HS-27A (cell line): ENCODE measurements around the gene KCNG4.

Experiments used
- DNase-seq: peaks from one replicate; pipeline ENCODE4 v3.0.0-alpha.2; 2012; ENCODE audit warnings: low read depth, missing footprints

Gene KCNG4

DNA sequence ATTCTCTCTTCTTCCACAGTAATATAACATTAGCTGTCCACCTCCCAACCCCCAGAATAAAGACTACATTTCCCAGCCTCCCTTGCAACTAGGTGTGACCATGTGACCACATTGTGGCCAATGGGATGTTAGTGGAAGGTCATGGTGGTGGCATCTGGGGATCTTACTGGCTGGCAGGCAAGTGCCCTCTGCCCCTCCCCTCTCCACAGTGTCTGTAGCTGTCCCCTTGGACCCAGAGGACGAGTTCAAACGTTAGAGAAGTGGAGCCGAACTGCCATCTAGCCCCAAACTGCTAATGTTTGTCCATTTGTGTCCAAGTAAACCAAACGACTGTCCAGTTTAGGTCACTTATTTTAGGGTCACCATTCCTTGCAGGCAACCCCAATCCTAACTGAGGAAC, 26.6 kb upstream of the KCNG4 start:
- DNase-seq = peak; percentile 40

DNA sequence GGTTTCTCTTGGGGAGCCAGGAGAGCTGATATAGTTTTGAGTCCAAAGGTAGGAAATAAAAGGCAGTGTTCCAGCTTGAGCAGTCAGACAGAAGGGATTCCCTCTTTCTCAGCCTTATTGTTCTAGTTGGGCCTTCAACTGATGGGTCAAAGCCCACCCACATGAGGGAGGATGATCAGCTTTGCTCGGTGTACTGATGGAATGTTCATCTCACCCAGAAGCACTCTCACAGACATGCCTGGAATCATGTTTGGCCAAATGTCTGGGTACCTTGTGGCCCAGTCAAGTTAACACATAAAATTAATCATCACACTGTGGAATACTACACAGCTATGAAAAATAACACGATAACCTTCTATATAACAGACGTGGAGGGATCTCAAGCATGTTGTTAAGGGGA, 23.1 kb upstream of the KCNG4 start:
- DNase-seq = no peak

DNA sequence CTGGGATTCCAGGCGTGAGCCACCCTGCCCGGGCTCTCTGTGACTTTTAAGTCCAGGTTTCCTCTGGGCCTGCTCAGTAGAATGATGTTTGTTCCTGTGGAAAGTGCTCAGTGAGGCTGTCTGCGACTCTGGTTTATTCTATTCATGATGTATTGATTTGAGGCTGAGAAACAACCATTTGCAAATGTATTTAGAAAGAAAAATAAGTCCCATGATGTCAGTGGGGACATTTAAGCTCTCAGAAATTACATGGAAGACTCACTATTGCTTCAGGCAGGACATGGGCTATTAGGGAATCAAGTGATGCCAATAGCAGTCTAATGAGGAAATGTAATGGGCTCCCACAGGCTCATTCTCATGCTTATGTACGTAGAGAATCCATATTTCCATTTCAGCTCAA, 22.2 kb upstream of the KCNG4 start:
- no peak for DNase-seq

- DNase-seq = no peak
These were observed 21.1 kb upstream of the KCNG4 start for GRCh38 chr16:84260766-84261554.

DNA sequence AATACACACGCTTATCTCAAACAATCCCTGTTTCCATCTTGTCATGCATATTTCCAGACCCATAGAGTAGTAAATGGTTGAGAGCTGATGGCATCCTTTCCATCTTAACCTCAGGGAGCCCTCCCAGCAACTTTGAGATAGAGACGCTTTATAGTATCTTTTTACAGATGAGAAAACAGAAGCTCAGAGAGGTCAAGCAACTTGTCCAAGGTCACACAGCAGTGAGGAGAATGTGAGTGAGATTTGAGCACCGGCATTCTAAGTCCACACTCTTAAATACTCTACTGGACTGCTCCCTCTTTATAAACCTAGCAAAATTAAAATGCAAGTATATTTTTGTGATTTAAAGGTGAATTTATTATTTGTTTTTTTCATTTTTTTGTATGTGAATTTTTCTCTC, 19.9 kb upstream of the KCNG4 start:
- no peak for DNase-seq

DNA sequence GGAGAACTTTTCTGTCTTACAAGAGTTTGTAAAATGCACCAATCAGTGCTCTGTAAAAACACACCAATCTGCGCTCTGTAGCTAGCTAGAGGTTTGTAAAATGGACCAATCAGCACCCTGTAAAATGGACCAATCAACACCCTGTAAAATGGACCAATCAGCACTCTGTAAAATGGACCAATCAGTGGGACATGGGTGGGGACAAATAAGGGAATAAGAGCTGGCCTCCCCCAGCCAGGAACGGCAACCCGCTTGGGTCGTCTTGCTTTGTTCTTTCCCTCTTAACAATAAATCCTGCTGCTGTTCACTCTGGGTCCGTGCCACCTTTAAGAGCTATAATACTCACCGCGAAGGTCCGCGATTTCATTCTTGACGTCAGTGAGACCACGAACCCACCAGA, 18.5 kb upstream of the KCNG4 start:
- DNase-seq = no peak

- no peak for DNase-seq
These were observed 15.4 kb upstream of the KCNG4 start for GRCh38 chr16:84255050-84255810.

- DNase-seq = no peak
These were observed 14.2 kb upstream of the KCNG4 start for GRCh38 chr16:84254062-84254461.

- DNase-seq = no peak
These were observed 13.4 kb upstream of the KCNG4 start for GRCh38 chr16:84253173-84253572.

GRCh38 chr16:84252184-84252583, 12.4 kb upstream of the KCNG4 start:
- no peak for DNase-seq

DNA sequence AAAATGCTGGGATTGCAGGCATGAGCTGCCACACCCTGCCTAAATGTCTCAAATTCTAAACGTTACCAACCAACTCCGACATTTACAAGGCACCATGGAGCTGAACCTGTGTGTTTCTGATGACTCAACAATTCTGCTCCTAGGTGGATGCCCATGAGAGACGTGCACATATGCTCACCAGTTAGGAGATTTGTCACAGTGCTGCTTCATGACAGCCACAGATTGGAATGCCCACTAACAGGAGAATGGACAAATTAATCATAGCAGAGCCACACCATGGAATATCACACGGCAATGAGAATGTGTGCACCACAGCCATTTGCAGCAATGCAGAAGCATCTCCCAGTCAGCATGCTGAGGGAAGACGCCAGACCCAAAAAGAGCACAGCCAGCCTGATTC, 8.0 kb upstream of the KCNG4 start:
- DNase-seq = peak; percentile 34

GRCh38 chr16:84247331-84247730, 7.5 kb upstream of the KCNG4 start:
- DNase-seq = peak; percentile 24

DNA sequence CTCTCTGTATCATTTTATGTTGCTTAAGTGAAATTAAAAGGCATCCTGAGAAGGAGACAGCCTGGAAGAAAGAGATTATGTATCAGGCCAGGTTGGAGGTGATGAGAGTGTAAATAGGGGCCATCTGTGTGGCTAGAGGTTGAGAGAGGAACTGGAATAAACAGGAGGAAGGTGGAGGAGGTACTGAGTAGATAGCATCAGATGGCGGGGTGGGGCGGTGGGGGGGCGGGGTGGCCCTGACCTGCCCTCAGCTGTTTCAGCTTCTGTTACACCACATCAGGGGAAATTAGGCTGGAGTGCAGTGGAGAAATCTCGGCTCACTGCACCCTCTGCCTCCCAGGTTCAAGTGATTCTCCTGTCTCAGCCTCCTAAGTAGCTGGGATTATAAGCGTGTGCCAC, 6.9 kb upstream of the KCNG4 start:
- DNase-seq = no peak

DNA sequence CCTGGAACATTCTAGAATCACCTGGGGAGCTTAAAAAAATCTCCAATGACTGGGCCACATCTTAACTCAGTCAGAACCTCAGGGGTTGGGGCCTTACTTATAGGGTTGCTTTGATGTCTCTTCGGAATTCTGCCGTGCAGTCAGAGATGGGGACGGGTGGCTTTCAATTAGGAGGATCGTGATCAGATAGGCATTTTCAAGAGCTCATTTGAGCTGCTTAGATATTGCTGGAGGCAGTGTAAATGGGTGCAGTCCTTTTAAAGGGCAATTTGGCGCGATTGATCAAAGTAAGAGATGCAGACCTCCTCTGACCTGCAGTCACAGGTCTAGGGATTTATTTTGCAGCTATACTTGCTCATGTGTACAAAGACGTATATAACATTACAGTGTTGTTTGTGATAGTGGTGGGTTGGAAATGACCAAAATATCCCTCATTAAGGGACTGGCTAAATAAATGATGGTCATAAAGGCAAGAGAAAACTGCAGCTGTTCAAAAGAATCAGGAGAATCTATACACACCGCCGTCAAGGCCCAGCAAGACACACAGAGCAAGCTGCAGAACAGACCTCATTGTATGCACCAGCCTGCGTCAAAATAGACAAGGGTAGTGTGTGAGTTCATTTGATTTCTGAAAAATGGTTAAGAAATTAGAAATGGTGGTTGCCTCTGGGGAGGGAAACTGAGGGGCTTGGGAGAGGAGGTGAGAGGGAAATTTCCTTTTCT, 6.3 kb upstream of the KCNG4 start:
- DNase-seq = no peak

- no peak for DNase-seq
These were observed 4.9 kb upstream of the KCNG4 start for GRCh38 chr16:84244728-84245127.

- no peak for DNase-seq
These were observed 3.9 kb upstream of the KCNG4 start for GRCh38 chr16:84243732-84244131.

GRCh38 chr16:84242839-84243238, 3.0 kb upstream of the KCNG4 start:
- DNase-seq = no peak

- no peak for DNase-seq
These were observed 2.0 kb upstream of the KCNG4 start for GRCh38 chr16:84241778-84242177.

- DNase-seq = no peak
These were observed 643 bp upstream of the KCNG4 start for GRCh38 chr16:84240455-84240854.

GRCh38 chr16:84239141-84239769, 557 bp downstream of the KCNG4 start:
- DNase-seq = no peak

DNA sequence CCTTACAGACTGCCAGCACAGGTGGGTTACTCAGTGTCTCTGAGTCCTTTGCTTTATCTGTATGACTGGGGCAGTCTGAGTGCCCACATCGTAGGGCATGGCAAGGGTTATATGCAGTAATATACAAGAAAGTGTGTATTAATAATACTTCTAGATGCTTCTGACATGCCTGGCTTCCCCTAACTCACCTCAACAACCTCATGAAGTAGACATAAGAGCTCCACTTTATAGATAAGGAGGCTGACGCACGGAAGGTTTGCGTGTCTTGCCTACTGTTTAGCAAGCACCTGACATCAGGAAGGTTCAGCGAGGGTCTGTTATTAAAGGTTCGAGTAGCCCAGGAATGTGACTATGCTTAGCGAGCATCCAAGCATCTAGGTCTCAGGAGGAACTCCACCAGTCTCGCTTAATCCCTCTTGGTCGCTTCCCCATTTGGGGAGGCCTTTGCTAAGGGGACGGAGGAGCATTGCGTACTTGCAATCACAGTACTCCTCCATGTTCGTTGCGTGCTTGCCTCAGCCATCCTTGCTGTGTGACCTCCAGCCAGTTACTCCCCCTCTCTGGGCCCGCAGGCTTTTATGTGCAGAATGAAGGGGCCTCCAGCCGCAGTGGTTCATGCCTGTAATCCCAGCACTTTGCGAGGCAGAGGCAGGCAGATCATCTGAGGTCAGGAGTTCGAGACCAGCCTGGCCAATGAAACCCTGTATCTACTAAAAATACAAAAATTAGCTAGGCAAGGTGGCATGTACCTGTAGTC, 1.6 kb downstream of the KCNG4 start:
- DNase-seq = no peak

- no peak for DNase-seq
These were observed 3.1 kb downstream of the KCNG4 start for GRCh38 chr16:84236671-84237070.
